Liver (tissue), 9 donors: ENCODE results near the gene KCNQ5. TPM values are rescaled to one million over a fixed set of nuclear protein-coding genes. Genes with fewer than 3 reads are reported as not detected.

Source experiments
- DNase-seq: peaks from one replicate; pipeline ENCODE4 v3.0.0-alpha.2; 2017; ENCODE audit warnings: low spot score
- H3K27ac ChIP-seq, 2 donors: one replicate each; pipeline ENCODE4 v1.7.0; 2013; ENCODE audit warnings: inconsistent platforms in 2 of 2, low read length in 2 of 2, control low read depth in 1 of 2, low read depth in 1 of 2, mild to moderate bottlenecking in 1 of 2
- H3K27me3 ChIP-seq, 4 donors: one replicate each; pipeline versions ENCODE4 v1.6.1 to v1.7.0; 2013; ENCODE audit warnings: low read length in 3 of 4, inconsistent platforms in 1 of 4, mild to moderate bottlenecking in 1 of 4, moderate library complexity in 1 of 4; ENCODE audit not compliant: control insufficient read depth in 4 of 4, insufficient read depth in 4 of 4
- H3K36me3 ChIP-seq, 4 donors: one replicate each; pipeline versions ENCODE4 v1.6.1 to v1.7.0; 2013; ENCODE audit warnings: low read length in 3 of 4, mild to moderate bottlenecking in 3 of 4, low read depth in 1 of 4, moderate library complexity in 1 of 4; ENCODE audit not compliant: control insufficient read depth in 4 of 4, insufficient read depth in 3 of 4
- H3K4me1 ChIP-seq, 4 donors: one replicate each; pipeline versions ENCODE4 v1.6.1 to v1.7.0; 2013; ENCODE audit warnings: low read length in 3 of 4, mild to moderate bottlenecking in 3 of 4, moderate library complexity in 1 of 4; ENCODE audit not compliant: control insufficient read depth in 4 of 4, insufficient read depth in 4 of 4
- H3K4me3 ChIP-seq, 3 donors: one replicate each; pipeline versions ENCODE4 v1.6.1 to v1.7.0; 2013; ENCODE audit warnings: low read length in 3 of 3, control low read depth in 1 of 3, low read depth in 1 of 3, mild to moderate bottlenecking in 1 of 3
- H3K9ac ChIP-seq, 2 donors: one replicate each; pipeline ENCODE4 v1.7.0; 2013; ENCODE audit warnings: low read length in 2 of 2, mild to moderate bottlenecking in 2 of 2, moderate library complexity in 2 of 2, control low read depth in 1 of 2, low read depth in 1 of 2
- H3K9me3 ChIP-seq, 4 donors: one replicate each; pipeline versions ENCODE4 v1.6.1 to v1.7.0; 2013; ENCODE audit warnings: low read length in 3 of 4; ENCODE audit not compliant: control insufficient read depth in 4 of 4
- ATF3 ChIP-seq: IDR thresholded peaks from 2 replicates; pipeline ENCODE4 v1.6.1; 2016; ENCODE audit warnings: antibody characterized with exemption
- CTCF ChIP-seq: fragments of 150-350 bp; IDR thresholded peaks from 2 replicates; pipeline ENCODE4 v1.5.1; 2017; ENCODE audit warnings: improper control_type of control experiment, low read depth, low read length; ENCODE audit not compliant: missing input control
- EGR1 ChIP-seq, 2 donors: IDR thresholded peaks; 2 replicates each; pipeline ENCODE4 v1.6.1; 2016 to 2018; ENCODE audit warnings: antibody characterized with exemption in 2 of 2, low read depth in 2 of 2
- FOXA1 ChIP-seq: IDR thresholded peaks from 2 replicates; pipeline ENCODE4 v1.6.1; 2016; ENCODE audit warnings: antibody characterized with exemption
- FOXA2 ChIP-seq: IDR thresholded peaks from 2 replicates; pipeline ENCODE4 v1.6.1; 2016; ENCODE audit warnings: antibody characterized with exemption
- GABPA ChIP-seq, 2 donors: IDR thresholded peaks in 1 of 2; conservative IDR thresholded peaks in 1 of 2; 2 replicates each; pipeline ENCODE4 v1.6.1; 2016; ENCODE audit warnings: antibody characterized with exemption in 2 of 2, mild to moderate bottlenecking in 1 of 2, moderate library complexity in 1 of 2
- HNF4A ChIP-seq, 2 donors: conservative IDR thresholded peaks; 2 replicates each; pipeline ENCODE4 v1.6.1; 2016; ENCODE audit warnings: antibody characterized with exemption in 2 of 2, mild to moderate bottlenecking in 2 of 2
- HNF4G ChIP-seq: IDR thresholded peaks from 2 replicates; pipeline ENCODE4 v1.6.1; 2016; ENCODE audit warnings: antibody characterized with exemption
- JUND ChIP-seq, 2 donors: IDR thresholded peaks; 2 replicates each; pipeline ENCODE4 v1.6.1; 2016; ENCODE audit warnings: antibody characterized with exemption in 2 of 2
- MAX ChIP-seq: IDR thresholded peaks from 2 replicates; pipeline ENCODE4 v1.6.1; 2016; ENCODE audit warnings: antibody characterized with exemption
- NR2F2 ChIP-seq: IDR thresholded peaks from 2 replicates; pipeline ENCODE4 v1.6.1; 2016; ENCODE audit warnings: antibody characterized with exemption
- RAD21 ChIP-seq, 2 donors: IDR thresholded peaks; 2 replicates each; pipeline ENCODE4 v1.6.1; 2016; ENCODE audit warnings: antibody characterized with exemption in 2 of 2, mild to moderate bottlenecking in 2 of 2
- REST ChIP-seq: IDR thresholded peaks from 2 replicates; pipeline ENCODE4 v1.6.1; 2016; ENCODE audit warnings: antibody characterized with exemption, mild to moderate bottlenecking
- RXRA ChIP-seq, 2 donors: IDR thresholded peaks; 2 replicates each; pipeline ENCODE4 v1.6.1; 2017 to 2018; ENCODE audit warnings: antibody characterized with exemption in 2 of 2, mild to moderate bottlenecking in 1 of 2
- SP1 ChIP-seq: IDR thresholded peaks from 2 replicates; pipeline ENCODE4 v1.6.1; 2018; ENCODE audit warnings: antibody characterized with exemption, mild to moderate bottlenecking
- TAF1 ChIP-seq: conservative IDR thresholded peaks from 2 replicates; pipeline ENCODE4 v1.6.1; 2016; ENCODE audit warnings: antibody characterized with exemption, mild to moderate bottlenecking
- YY1 ChIP-seq: IDR thresholded peaks from 2 replicates; pipeline ENCODE4 v1.6.1; 2016; ENCODE audit warnings: antibody characterized with exemption, mild to moderate bottlenecking
- ZBTB33 ChIP-seq: IDR thresholded peaks from 2 replicates; pipeline ENCODE4 v1.6.1; 2016; ENCODE audit warnings: antibody characterized with exemption
- WGBS: extraction: QIAGEN DNeasy Blood & Tissue Kit; methylation state at CpG from one replicate; pipeline ENCODE4 v1.1.7; 2013; 5-methylcytosine and 5-hydroxymethylcytosine counted together
- polyA plus RNA-seq, 2 donors: library from polyadenylated mRNA; stranded (reverse) in 1 of 2; unstranded in 1 of 2; fragments of 200-250 nt in 1 of 2; fragments of >200 nt in 1 of 2; fragmentation: Nextera tagmentation in 1 of 2; extraction: Ambion mirVana in 1 of 2; gene quantifications; one replicate each; pipeline versions ENCODE4 v1.2.1 to v1.2.3, GENCODE V29; 2013 to 2015
- total RNA-seq, 2 donors: library from RNA; depleted of rRNA; stranded (reverse); fragments of >200 nt; gene quantifications; one replicate each; pipeline ENCODE4 v1.2.3, GENCODE V29; 2014
- donor health status: healthy.
- donor health status: healthy.
- donor health status: healthy.
- donor health status: healthy.
- donor health status: healthy.

KCNQ5 gene
- total and polyA plus RNA-seq, 4 donors: 0.02 to 1.1 (median 0.15) TPM

- peaks cover 7 to 35% (median 23%) of the 10 kb centered on the region in 4 donors for H3K4me1 ChIP-seq
- 4% methylated on average over 31 of the region's 31 CpGs for WGBS
- no peaks in the 10 kb centered on the region for H3K36me3 ChIP-seq
- H3K9ac ChIP-seq: no peak overlapping the region
- peaks cover 0 to 7% (median 2%) of the 10 kb centered on the region in 4 donors for H3K27me3 ChIP-seq
- no peak overlapping the region for H3K27ac ChIP-seq
- no peak for DNase-seq
- peak overlapping the region in 1 of 3 donors; percentile 29 for H3K4me3 ChIP-seq
- TF ChIP-seq MAX (no peak), HNF4A (conservative IDR thresholded peaks at IDR 0.05) (no peak), RAD21 (IDR thresholded peaks at IDR 0.05) (no peak), CTCF (no peak), FOXA2 (no peak), ATF3 (no peak)
- no peaks in the 10 kb centered on the region for H3K9me3 ChIP-seq
Observed at GRCh38 chr6:72619883-72620696, 1.8 kb upstream of the KCNQ5 start.

GRCh38 chr6:72620871-72621290 lies 983 bp upstream of the KCNQ5 start:
- Histone ChIP-seq H3K36me3 (no peaks in the 10 kb centered on the region), H3K27ac (no peak overlapping the region), H3K4me1 (peaks cover 7 to 35% (median 23%) of the 10 kb centered on the region in 4 donors), H3K4me3 (peak overlapping the region in 1 of 3 donors; percentile 56), H3K9ac (no peak overlapping the region), H3K27me3 (peaks cover 0 to 7% (median 2%) of the 10 kb centered on the region in 4 donors), H3K9me3 (no peaks in the 10 kb centered on the region)
- 6% methylated on average over 21 of the region's 21 CpGs for WGBS
- no peak for TF ChIP-seq MAX
- no peak for TF ChIP-seq SP1
- no peak for TF ChIP-seq RXRA (IDR thresholded peaks at IDR 0.05)
- TF ChIP-seq FOXA2: no peak
- TF ChIP-seq FOXA1: no peak
- TF ChIP-seq CTCF: no peak
- TF ChIP-seq EGR1 (IDR thresholded peaks at IDR 0.05; ENCODE audit: low read depth in 2 of 2): no peak
- no peak for TF ChIP-seq YY1
- no peak for TF ChIP-seq TAF1
- no peak for TF ChIP-seq NR2F2
- no peak for TF ChIP-seq REST
- TF ChIP-seq HNF4G: no peak
- no peak for TF ChIP-seq ATF3
- no peak for TF ChIP-seq HNF4A (conservative IDR thresholded peaks at IDR 0.05)
- no peak for TF ChIP-seq JUND (IDR thresholded peaks at IDR 0.05)
- no peak for TF ChIP-seq GABPA (IDR thresholded peaks at IDR 0.05 in 1 of 2, conservative IDR thresholded peaks at IDR 0.05 in 1 of 2)
- TF ChIP-seq RAD21 (IDR thresholded peaks at IDR 0.05): no peak
- no peak for TF ChIP-seq ZBTB33
- no peak for DNase-seq
